ENCODE data around the gene GMEB2.
"Not testable (repeated sequence)": the region's sequence is repeated elsewhere in the genome, so short reads cannot be mapped to it uniquely, and the experiment has no call there.

Gene GMEB2

GRCh38 chr20:63587776-63588591 is 38.9 kb downstream of the GMEB2 start:
- DNase-seq (ENCODE audit: low spot score): no peak

GRCh38 chr20:63587256-63587655 is 39.6 kb downstream of the GMEB2 start:
- no peak for DNase-seq (ENCODE audit: low spot score)

GRCh38 chr20:63586797-63587196 is 40.1 kb downstream of the GMEB2 start:
- DNase-seq (ENCODE audit: low spot score): no peak

GRCh38 chr20:63585616-63586565 is 41.0 kb downstream of the GMEB2 start:
- no peak for DNase-seq (ENCODE audit: low spot score)

GRCh38 chr20:63582382-63583063 is 44.4 kb downstream of the GMEB2 start:
- DNase-seq (ENCODE audit: low spot score): no peak

GRCh38 chr20:63580796-63581461 is 46.0 kb downstream of the GMEB2 start:
- peak; percentile 78 for DNase-seq (ENCODE audit: low spot score)

GRCh38 chr20:63579017-63579694 is 47.7 kb downstream of the GMEB2 start:
- no peak for DNase-seq (ENCODE audit: low spot score)

- no peak for DNase-seq (ENCODE audit: low spot score)
Observed at GRCh38 chr20:63578224-63579016, 48.5 kb downstream of the GMEB2 start.

GRCh38 chr20:63577317-63577894 is 49.5 kb downstream of the GMEB2 start:
- no peak for DNase-seq (ENCODE audit: low spot score)

GRCh38 chr20:63576311-63576710 is 50.6 kb downstream of the GMEB2 start:
- DNase-seq (ENCODE audit: low spot score): no peak

- DNase-seq (ENCODE audit: low spot score): no peak
Observed at GRCh38 chr20:63574829-63575743, 51.8 kb downstream of the GMEB2 start.

- DNase-seq (ENCODE audit: low spot score): peak; percentile 79
Observed at GRCh38 chr20:63574156-63574828, 52.6 kb downstream of the GMEB2 start, which contains the start of gene HELZ2. Gene HELZ2 (minus strand): TSS chr20:63574239. CDS start chr20:63572385, 1,854 bp downstream.

- DNase-seq (ENCODE audit: low spot score): no peak
Observed at GRCh38 chr20:63573647-63574131, 53.2 kb downstream of the GMEB2 start.

- no peak for DNase-seq (ENCODE audit: low spot score)
Observed at GRCh38 chr20:63572788-63573646, 53.9 kb downstream of the GMEB2 start.

- no peak for DNase-seq (ENCODE audit: low spot score)
Observed at GRCh38 chr20:63572071-63572787, 54.7 kb downstream of the GMEB2 start.

- DNase-seq (ENCODE audit: low spot score): not testable (repeated sequence)
Observed at GRCh38 chr20:63571087-63571478, 55.8 kb downstream of the GMEB2 start.

Data from D341Med (cell line).